Pulmonary artery endothelial cell (primary cell): ENCODE data around the gene ZDHHC20. TPM values are rescaled to one million over a fixed set of nuclear protein-coding genes. Genes with fewer than 3 reads are reported as not detected.

Experiments
- DNase-seq: peaks from one replicate; pipeline ENCODE4 v3.0.0-alpha.2; 2011; ENCODE audit warnings: low read depth, low spot score
- total RNA-seq: library from RNA; depleted of rRNA; stranded (reverse); fragments of >200 nt; gene quantifications from 2 replicates; pipeline ENCODE4 v1.2.3, GENCODE V29; 2014

ZDHHC20 gene
- total RNA-seq, 1 donor from 2014 or later, result 75.3 TPM

GRCh38 chr13:21362741-21363140 lies 96.4 kb downstream of the ZDHHC20 start:
- no peak for DNase-seq

DNA sequence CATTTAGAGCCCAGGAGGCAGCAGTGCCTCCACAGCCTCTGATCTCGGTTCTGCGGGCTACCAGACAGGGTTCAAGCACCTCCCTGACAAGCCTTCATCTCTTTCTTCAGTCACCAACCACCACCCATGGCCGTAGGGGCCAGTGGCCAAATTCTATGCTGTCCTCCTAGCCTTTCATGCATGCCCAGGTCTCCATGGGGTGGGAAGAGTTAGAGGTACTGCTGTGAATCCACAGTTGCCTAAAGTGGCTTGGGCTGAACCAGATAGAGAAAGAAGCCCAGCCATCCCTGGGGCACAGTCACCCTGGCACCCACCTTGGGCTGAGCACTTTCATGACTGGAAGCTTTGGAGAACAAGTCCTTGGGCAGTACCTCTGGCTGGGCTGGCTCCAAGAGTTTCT lies 97.4 kb downstream of the ZDHHC20 start:
- no peak for DNase-seq

DNA sequence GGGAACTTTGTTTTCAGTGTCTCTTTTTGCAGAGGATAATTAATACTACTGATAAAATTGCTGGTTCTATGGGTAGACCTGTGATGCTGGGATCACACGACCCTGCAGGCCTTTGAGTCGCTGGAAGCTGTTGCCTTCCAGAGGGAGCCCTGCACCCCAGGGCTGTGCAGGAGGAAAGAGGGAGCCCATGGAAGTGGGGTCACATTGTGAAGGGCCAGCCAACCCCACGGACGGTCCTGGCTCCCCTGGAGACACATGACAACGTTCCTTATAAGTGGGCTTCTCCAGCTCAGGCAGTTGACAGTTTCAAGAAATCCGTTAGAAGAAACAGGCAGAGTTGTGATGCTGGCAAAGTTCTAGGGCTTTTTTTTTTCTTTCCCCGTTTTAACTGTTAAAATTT lies 98.0 kb downstream of the ZDHHC20 start:
- DNase-seq, result no peak

DNA sequence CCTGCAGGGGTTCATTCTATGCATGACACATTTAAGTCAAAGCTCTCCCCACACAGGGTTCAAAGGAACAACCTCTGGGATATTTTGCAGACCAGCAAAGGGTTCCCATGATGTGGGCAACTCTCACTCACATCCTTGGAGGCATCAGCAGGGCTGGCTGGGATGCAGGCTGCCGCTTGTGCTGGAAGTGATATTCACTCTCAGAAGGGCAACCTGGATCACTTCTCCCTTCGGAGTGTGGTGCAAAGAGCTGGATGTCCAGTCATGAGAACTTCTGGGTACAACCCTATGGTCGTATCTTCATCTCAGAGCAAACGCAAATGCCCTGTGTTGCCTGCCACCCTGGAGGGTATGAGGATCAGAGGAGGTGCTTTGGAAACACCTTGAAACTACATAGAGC lies 98.6 kb downstream of the ZDHHC20 start:
- no peak for DNase-seq

DNA sequence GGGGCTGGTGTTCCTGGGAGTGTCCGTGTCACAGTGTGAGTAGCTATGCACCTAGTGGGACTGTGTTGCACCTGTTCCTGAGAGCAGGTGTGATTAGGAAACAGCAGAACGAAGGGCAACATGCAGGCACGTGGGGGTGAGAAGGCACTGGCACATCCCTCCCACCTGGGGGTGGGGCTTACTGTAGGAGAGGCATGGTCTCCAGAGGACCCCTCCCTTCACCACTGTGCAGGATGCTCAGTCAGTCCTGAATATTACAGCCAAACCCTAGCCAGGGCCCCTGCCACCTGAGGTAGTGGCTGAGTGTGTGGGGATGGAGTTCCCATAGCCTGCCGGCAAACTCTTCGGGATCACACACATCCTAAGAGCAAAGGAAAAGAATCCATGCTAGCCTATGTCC lies 99.2 kb downstream of the ZDHHC20 start:
- DNase-seq, result no peak

DNA sequence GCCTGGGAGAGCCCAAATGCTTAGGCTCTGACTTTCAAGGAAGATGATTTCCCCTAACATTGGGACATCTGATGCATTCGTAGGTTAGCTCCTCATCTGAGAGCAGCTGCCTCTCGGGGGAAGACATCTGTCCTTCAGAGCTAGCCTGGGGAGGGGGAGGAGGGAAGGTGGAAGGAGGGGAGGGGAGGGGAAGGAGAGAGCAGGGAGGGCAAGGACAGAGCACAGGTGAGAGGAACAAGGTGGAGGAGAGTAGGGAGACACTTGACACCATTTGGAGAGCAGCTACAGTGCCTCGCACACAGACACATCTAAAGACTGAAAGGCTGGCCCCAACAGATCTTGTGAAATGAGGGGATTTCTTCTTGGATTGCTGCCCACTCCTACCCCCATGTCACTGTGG lies 103.8 kb downstream of the ZDHHC20 start:
- DNase-seq, result no peak

DNA sequence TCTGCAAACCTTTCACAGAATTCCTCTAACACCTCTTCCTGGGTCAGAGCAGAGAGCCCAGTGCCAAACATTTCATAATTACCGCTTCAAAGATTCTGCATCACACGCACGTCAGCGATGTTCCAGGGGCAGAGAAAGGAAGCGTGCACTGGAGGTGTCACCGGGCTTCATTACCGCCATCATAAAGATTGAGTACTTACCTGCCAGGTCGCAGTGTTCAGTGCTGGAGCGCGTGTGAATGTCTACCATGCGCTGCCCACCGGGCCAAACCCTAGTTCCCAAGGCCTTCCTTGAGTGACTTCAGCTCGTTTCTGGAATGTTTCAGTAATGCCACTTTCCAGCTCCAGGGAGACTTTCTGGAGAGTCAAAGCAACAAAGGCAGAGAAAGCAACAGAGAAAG lies 104.4 kb downstream of the ZDHHC20 start:
- no peak for DNase-seq

DNA sequence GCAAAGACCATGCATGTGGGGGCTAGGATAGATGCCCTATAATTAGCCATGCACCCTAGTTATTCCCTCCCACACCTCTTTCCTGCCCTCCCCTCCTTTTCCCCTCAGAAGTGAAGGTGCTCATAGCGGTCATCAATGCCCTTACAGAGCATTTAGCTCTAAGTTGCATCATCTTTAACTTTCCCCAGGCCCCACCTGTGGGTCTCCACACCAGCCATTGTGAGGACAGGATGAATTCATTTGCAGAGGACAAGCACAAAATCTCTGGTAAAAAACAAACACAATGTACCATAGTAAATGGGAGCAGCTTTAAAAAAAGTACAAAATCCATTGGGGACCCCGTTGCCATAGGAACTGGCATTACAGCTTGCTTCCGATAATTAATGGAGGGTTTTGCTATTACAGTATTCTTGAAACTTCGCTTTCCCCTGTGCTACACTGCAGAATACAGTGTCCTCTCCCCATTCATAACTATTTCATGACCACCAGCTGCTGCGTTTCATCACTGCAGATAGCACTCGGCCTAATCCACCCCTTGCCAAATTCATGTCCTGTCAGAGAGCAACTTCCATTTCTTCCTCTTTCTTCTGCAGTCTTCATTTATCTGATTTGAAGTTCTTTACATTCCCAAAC lies 110.5 kb downstream of the ZDHHC20 start:
- DNase-seq, result no peak

DNA sequence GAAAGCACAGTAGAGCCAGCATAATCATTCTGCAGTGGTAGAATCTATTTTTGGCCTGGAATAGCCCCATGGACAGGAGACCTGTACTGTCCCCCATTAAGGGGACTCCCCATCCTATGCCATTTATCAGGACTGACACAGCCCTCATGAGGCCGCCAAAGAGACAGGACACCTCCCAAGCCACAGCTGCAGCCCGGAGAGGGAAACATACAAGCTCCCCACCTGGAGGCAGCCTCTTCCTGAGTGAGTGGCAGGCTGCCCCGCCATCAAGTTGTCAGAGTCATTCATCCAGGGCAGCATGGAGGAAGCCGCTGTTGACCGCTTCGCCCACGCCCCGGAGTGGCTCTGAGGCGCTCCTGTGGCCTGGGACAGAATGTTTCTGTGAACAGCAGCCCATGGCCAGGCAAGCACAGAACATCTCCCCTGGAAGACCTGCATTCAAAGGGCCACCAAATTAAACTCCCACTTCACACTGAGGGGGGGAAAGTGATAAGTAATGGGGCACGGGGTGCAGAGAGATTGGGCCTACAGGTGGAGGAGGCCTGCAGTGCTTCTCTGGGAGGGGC lies 111.3 kb downstream of the ZDHHC20 start:
- DNase-seq, result no peak

GRCh38 chr13:21344662-21345176 lies 114.4 kb downstream of the ZDHHC20 start:
- DNase-seq, result no peak

DNA sequence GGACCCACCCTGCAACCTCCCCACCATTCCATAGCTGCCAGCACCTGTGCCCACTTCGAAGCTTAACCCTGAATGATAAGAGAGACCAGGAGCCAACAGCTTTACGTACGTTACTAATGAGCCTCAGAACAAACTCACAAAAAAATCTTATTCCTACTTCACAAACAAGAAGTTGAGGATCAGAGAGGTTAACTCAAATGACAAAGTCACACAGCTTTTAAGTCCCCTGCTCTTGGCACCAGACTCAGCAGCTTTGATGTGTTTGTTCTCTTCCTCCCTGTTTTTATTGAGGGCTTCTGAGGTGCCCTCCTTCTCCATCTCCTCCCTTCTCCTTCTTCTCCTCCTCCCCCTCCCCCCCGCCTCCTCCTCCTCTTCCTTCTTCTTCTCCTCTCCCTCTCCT lies 115.4 kb downstream of the ZDHHC20 start:
- no peak for DNase-seq

GRCh38 chr13:21342699-21343442 lies 116.2 kb downstream of the ZDHHC20 start:
- DNase-seq, result no peak

GRCh38 chr13:21341637-21342422 lies 117.3 kb downstream of the ZDHHC20 start:
- DNase-seq, result no peak

GRCh38 chr13:21338639-21339278 lies 120.3 kb downstream of the ZDHHC20 start:
- no peak for DNase-seq

DNA sequence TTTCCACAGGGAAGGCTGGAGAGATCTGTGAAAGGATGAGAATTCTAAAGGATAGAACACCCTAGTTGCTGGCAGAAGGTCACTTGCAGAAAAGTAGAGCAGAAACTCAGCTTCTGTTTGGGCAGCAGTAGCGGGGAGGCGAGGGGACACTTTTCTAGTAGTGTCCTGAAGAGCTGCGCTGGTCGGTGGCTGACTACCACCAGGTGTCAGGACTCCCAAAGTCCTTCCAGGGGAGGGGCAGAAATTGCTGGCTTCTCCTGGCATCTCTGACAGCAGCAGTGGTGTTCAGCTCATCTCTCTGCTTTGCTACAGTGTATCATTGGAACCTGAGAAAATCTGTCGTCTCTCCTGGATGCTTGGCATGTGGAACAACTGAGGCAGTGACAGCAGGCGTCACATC lies 120.9 kb downstream of the ZDHHC20 start:
- DNase-seq, result no peak

DNA sequence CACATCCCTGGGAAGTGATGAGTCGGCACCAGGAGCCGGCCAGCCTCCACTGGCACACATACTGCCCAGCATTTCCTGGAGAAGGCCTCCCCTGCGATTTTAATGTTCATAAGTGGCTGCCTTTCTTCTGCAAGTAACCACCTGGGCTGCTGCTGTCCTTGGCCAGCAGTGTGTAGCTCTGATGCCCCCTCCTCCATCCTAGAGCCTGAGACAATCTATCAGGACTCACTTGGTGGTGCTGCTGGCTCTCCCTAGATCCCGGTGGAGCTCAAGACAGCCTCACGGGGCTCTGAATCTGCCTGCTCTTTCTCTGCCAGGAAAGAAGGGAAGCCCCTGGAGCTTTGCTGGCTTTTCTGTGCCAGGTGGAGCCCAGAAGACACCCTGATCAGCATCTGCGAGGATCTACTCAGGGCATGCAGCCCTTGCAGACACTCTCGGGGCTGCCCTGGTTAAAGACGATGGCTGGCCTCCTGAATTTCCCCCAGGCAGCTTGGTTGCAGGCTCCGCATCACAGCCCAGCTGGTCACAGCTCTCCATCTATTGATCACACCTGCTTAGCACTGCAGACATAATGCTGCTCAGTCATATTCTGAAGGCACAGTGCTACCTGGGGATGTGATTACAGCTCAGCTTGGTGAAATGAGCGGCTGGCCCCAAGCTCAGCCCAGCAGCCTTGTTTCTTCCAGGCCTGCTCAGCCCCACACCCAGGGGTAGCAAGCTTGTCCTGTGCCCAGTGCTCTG lies 122.3 kb downstream of the ZDHHC20 start:
- no peak for DNase-seq

GRCh38 chr13:21333186-21333585 lies 125.9 kb downstream of the ZDHHC20 start:
- DNase-seq, result no peak

DNA sequence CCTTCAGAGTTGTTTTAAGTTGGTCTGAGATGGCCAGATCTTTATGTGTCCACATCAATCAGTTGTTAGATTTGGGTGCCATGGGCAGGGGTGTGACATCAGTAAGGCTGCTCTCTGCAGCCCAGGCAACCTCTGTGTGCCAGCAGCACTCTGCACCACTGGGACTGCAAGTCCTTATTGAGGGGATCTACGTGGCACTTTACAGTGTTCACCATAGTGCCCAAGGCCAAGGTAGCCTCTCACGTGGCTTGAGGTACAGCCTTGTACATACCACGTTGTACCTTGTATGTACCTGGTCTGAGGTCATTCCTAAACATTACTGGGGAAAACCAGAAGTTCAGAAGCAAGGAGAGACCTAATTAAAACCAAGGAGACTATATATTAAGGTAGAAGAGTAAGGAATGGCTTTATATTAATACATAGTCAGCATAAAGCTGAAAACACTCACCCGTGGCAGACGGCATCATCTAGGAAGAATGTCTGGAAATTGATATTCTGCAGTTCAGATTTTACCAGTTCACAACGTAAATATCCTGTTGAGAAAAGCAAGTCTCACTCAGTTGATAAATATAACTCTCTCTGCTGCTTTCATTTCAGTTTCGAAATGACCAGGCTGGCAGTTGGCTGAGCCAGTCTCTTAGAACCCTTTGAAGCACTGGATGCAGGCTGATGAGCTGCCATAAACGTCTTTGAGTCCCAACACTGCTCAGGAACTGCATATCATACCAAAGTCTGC lies 128.8 kb downstream of the ZDHHC20 start:
- DNase-seq, result no peak

DNA sequence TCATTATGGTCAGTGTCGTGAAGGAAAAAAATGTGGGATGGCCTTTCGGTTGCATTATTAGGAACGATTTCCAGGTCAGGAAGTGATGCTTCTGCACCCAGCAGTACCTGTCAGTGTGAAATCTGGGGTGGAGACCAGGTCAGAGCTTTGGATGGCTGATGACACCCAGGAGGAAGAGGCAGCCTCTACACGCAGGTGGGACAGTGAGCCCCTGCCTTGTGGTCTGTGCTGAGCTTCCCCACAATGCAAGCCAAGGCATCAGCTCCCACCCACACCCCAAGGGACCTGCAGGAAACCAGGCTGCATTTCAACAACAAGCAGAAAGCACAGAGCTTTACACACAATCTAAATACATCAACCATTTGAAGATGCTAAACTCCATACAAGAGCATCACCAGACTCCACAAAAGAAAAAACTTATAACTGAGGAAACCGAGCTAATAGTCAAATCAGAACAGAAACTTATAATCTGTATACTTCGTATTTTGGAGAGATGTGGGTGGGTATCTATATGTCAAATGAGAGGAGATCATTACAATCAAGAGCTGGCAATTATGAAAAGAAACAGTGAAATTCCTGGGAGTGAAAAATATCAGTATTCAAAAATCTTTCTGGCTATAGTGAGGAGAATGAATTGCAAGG lies 130.1 kb downstream of the ZDHHC20 start:
- no peak for DNase-seq

DNA sequence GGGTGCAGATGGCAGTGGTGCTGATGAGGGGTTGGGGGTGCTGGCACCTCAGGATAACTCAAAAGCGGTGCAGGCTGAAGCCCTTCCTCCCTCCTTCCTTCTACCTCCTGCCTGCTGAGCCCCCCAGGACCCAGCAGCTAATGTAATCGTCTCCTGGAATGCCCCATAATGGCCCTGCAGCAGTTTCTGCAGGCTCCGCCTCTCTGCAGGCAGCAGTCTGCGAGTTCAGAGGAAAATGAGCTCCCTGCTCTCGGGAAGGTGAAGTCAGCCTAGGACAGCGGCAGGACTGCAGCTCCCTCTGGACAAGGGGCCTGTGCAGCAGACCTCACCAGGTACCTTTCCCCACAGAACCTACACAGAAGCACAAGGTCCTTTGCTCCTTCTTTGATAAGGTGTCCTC lies 130.9 kb downstream of the ZDHHC20 start:
- no peak for DNase-seq
